ENCODE measurements around the gene FAM117B.

- TF ChIP-seq EP300 (IDR thresholded peaks at IDR 0.05) (no peak), HDAC2 (IDR thresholded peaks at IDR 0.05) (no peak), POLR2A (IDR thresholded peaks at IDR 0.05; ENCODE audit: low read length) (no peak), MYC (IDR thresholded peaks at IDR 0.05; ENCODE audit: borderline replicate concordance, low read length) (no peak), BCL3 (IDR thresholded peaks at IDR 0.05) (no peak), CHD4 (IDR thresholded peaks at IDR 0.05; ENCODE audit: borderline replicate concordance) (no peak), USF2 (IDR thresholded peaks at IDR 0.05) (no peak), SMC3 (IDR thresholded peaks at IDR 0.05) (no peak), RAD21 (conservative IDR thresholded peaks at IDR 0.05 in 1 of 2, IDR thresholded peaks at IDR 0.05 in 1 of 2) (no peak)
- TF ChIP-seq, protein P1, sequence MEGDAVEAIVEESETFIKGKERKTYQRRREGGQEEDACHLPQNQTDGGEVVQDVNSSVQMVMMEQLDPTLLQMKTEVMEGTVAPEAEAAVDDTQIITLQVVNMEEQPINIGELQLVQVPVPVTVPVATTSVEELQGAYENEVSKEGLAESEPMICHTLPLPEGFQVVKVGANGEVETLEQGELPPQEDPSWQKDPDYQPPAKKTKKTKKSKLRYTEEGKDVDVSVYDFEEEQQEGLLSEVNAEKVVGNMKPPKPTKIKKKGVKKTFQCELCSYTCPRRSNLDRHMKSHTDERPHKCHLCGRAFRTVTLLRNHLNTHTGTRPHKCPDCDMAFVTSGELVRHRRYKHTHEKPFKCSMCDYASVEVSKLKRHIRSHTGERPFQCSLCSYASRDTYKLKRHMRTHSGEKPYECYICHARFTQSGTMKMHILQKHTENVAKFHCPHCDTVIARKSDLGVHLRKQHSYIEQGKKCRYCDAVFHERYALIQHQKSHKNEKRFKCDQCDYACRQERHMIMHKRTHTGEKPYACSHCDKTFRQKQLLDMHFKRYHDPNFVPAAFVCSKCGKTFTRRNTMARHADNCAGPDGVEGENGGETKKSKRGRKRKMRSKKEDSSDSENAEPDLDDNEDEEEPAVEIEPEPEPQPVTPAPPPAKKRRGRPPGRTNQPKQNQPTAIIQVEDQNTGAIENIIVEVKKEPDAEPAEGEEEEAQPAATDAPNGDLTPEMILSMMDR (IDR thresholded peaks at IDR 0.05) = no peak
- TF ChIP-seq, protein P2, sequence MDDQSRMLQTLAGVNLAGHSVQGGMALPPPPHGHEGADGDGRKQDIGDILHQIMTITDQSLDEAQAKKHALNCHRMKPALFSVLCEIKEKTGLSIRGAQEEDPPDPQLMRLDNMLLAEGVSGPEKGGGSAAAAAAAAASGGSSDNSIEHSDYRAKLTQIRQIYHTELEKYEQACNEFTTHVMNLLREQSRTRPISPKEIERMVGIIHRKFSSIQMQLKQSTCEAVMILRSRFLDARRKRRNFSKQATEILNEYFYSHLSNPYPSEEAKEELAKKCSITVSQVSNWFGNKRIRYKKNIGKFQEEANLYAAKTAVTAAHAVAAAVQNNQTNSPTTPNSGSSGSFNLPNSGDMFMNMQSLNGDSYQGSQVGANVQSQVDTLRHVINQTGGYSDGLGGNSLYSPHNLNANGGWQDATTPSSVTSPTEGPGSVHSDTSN (IDR thresholded peaks at IDR 0.05) = no peak
These were observed 117.3 kb downstream of the FAM117B start for GRCh38 chr2:202752071-202752470.
